HG03342 (cell line): ENCODE data around the gene WNT7B.
"Not testable (repeated sequence)": the region's sequence is repeated elsewhere in the genome, so short reads cannot be mapped to it uniquely, and the experiment has no call there.

Experiments used
- ATAC-seq: cut with Tn5 transposase; IDR thresholded peaks from one replicate; pipeline ENCODE4 v1.9.1; 2021; ENCODE audit warnings: mild to moderate bottlenecking, moderate library complexity; ENCODE audit not compliant: unreplicated experiment

Gene WNT7B

DNA sequence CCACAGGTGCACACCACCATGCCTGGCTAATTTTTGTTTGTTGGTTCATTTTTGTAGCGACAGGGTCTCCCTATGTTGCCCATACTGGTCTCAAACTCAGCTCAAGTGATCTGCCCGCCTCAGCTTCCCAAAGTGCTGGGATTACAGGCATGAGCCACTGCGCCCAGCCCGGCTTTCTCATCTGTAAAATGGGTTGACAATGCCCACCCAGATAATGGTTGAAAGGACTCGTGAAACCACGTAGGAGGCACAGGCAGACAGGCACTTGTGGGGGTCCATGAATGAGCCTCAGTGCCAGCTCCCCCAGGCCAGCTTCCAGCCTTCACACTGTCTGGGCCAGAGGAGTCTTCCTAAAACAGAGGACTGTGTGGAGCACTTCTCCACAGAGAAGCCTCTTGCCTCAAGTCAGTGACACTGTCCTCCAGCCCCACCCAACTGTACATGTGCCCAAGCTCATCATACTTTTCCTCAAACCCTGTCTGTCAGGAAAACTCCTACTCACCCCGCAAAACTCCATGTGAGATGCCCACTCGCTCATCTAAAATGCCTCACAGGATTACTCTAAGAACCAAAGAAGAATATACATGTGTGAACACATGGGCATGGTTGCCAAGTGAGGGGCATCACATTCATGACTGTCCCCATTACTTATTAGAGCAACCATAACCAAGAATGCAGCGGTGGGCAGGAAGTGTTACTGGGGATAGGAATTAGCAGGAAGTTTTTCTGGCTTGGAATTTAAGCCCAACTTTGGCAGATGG lies 32.1 kb upstream of the WNT7B start:
- ATAC-seq: no peak

DNA sequence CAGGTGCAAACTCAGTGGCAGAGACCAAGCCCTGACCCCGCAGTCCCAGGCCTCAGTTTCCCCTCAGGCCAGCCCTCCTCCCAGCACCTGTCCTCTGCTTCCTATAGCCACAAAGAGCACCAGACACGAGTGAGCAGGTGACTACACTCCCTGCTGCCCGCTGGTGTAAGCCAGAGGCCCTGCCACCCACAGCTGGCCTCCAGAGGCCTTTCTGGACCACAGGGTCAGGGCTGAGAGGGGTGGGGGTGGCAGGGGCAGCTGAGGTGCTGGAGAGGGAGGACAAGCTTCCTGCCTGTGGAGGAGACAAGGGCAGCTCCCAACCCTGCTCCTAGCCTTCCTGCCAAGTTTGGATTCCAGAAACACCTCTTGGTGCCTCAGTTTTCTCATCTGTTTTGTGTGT lies 31.3 kb upstream of the WNT7B start:
- no peak for ATAC-seq

DNA sequence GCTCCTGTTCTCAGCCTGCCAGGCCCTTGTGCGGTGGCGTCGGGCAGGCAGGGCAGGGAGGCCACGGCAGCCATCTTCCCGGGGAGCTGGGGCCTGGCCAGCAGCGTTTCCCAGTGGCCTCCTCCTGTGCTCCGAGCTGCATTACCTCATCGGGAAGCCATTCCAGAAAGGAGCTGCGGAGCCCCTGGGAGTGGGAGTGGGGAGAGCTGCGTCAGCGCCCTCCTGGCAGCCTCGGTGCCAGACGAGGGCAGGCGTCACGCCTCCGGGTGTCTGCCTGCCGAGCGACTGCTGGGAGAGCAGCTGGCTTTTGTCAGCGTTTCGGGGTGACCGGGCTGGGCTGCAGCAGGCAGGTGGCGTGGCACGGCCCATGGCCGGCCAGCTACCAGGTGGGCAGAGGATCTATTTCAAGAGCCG lies 30.9 kb upstream of the WNT7B start:
- no peak for ATAC-seq

DNA sequence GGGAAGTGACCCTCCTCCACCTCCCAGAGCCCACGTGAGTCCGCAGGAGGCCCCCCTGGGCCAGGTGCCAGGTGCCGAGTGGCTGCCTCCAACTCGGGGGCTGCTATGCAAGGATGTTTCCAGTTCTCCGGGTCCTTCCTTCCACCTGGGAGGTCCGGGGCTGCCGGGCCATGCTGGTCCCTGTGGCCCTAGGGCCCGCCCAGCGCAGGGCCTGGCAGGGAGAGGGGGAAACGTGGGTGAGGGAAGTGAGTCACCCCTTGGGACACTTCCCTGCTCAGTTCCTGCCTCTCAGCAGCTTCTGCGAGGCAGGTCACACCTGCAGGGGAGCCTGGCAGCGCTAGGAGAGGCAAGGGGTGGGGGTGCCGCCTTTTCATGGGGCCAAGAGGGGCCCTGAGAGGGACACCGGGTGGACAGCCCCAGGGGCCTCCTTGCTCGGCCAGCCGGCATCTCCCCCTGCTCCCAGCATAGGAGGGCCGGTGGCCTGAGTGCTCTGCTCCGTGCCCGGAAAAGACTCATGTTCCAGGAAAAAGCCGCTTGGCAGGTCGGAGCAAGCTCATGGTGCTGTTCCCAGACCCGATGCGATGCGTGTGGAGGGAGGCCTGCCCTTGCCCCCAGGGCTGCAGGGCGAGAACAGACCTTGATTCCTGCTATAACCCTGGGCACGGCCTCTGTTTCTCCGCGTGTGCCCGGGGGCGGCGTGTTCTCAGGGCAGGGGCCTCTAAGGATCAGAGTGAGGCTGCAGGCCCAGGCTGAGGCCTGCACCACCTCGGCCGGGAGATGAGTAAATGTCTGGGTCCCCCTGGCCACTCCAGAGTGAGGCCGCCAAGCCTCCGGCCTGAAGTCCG lies 30.3 kb upstream of the WNT7B start:
- ATAC-seq: no peak

DNA sequence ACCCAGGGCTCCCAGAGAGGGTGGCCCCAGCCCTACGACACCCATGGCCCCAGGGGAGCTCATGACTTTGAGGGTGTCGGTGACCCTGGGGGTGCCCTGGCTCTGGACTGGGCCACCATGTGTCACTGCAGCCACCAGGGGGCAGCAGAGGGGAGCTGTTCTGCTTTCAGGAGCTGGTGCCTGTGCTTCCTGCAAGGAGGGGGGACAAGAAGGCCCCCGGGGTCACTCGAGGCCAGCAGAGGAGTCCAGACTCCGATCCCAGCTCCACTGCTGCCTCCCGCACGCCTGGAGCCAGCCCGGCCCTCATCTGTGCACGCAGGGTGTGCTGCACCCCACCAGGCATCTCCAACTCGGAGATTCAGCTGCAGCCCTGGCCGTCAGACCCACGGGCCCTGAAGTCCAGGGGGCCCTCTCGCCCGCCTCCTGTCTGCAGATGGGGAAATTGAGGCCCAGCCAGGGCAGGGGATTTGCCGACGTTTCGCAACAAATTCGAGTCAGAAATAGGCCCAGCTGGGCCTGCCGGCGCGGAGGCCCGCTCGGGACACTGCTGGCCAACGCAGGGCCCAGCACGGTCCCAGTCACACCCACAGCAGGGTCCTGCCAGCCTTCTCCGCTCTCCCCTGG lies 29.5 kb upstream of the WNT7B start:
- ATAC-seq: no peak

DNA sequence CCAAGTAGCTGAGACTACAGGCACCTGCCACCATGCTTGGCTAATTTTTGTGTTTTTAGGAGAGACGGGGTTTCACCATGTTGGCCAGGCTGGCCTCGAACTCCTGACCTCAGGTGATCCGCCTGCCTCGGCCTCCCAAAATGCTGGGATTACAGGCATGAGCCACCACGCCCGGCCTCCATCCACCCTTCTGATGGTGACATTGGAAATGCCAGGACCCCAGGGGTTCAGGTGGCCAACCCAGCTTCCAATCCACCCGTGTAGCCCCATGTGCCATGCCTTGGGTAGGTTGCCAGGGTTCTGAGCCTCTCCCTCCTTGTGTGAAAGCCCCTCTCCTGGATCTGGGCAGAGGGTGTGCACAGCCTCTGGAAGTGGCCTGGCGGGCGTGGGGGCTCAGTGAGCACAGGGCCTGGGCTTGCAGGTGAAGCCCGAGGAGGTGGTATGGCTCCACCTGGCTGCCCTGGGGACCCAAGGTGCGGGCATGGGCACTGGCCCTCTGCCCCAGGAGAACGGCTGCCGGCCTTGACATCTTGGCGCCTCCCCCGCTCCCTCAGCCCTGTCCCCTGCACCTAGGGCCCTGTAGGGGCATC lies 28.2 kb upstream of the WNT7B start:
- ATAC-seq: not testable (repeated sequence)

DNA sequence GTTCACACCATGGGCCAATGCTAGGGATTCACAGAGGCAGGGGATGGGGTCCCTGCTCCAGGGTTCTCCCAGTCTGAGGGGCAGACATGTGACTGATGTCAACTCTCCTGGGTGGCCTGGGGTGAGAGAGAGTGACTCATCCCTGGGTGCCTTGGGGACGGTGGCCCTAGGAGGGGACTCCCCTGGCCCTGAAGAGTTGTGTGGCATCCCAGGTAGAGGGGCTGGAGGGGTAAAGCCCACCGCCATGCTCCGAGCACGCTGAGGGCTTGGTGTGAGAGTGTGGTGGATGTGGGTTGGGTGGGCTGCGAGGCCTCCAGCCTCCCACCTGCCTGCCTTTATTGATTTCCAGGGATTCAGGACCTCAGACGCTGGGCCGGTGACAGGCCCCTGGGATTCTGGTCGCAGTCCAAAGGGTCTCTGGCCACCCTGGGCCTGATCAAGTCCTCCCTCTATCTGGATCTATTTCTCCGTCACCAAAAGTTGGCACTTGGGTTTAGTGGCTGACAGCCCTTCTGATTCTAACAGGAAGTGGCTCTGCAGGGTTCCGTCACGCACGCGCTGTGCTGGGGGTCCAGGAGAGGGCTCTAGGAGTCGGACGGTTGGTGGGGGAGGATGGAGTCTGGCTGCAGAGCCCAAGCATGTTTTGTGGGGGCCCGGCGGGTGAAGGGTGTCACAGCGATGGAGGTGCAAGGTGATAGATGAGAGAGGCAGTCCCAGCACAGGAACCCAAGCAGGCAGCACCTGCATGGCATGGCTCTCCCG lies 27.3 kb upstream of the WNT7B start:
- ATAC-seq: no peak

DNA sequence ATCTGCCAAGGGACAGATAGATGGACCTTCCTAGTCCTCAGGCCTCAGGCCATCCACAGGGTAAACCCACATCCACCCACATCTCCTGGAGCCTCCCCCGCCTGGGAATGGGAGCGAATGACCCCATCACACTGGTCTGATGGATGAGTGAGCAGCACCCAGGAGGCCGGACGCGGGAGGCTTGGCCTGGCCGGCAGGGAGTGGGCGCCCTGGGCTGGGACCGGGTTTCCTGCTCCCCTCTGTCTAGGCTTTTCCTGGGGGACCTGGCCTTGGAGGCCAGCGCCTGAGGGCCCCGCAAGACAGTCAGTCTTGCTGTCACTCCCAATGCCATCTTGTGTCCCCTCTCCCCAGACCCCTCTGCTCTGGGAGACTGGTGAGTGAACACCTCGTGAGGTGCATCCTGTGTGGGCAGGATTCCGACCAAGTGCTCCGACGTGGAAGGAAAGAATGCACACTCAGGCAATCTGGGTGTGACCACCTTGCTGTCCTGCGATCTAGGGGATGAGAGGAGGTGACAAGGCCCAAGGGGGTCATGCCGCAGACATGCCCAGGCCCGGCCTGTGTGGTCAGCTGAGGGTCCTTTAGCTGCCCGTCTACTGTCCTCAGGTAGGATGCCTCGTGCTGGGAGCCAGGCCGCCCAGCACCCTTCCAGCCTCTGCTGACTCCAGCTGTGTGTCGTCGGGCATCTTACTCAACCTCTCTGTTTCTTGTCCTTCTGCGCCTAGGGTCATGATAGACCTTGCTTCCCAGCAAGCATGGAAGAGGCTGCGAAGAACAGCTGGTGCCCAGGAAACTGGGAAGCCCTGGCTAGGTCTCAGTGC lies 26.5 kb upstream of the WNT7B start:
- no peak for ATAC-seq

DNA sequence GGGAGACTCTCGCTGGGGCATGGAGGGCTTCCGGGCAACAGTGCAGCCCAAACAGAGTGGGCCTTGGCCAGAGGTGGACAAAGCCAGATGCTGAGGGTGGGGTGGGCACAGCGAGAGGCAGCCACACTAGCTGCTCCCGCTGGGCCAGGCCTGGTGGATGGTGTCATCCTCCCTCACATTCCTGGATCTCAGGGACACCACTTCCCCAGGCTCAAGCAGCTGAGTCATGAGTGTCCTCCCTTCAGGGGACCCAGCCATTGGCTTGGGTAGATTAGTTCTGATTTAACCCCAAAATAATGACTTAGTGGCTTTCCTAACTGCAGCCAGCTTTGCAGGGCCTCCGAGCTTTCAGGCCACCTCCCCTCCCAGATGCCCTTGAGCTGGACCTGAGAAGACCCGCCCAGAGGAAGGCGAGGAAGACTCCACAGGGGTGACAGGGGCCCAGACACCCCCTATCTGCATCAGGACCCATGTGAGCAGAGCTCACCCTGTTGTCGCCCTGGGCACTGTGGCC lies 25.9 kb upstream of the WNT7B start:
- no peak for ATAC-seq

DNA sequence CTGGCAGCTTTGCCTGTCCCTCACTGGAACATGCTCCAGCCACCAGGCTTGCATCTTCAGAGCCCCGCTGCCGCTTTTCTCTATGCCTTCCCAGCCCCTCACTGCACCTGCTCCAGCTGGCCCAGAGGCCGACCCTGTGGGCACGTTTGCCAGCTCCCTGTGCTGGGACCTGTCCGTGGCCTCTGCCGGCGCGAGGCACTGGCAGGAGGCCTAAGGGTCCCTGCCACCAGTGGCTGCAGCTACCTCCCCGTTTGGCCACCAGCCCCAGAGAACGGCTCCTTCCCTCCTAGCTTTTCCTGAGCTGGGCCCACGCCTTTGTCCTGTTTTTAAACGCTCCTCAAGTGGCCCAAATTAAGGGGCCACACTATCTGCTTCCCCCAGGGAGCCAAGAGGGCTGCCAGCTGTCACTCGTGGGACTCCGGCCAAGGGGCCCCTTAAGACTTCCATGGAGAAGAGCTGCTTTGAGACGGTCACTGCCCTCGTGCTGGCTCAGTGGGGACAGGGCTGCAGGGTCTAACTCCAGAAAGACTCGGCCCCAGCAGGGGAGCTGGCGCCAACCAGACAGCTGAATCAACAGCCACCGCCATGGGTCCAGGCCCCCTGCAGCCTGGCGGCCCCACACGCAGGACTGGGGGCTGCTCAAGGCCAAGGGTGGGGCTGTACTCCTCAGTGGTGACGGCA lies 24.6 kb upstream of the WNT7B start:
- no peak for ATAC-seq

DNA sequence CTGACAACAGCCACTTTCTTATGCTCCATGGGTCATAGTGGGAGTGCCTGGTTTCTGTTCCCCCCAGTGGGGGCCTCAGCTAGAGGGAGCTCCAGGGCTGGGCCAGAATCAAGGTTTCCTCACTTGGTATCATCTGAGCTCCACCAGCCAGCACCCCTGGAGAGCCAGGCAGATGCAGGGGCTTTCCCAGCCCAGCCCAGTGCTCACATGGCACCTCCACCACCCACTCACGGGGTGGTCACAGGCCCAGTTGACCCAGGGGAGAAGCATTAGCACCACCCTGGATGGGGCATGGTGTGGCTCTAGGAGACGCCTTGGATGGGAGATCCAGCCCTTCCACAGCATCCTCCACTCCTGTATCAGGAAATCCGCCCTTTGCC lies 24.1 kb upstream of the WNT7B start:
- no peak for ATAC-seq

DNA sequence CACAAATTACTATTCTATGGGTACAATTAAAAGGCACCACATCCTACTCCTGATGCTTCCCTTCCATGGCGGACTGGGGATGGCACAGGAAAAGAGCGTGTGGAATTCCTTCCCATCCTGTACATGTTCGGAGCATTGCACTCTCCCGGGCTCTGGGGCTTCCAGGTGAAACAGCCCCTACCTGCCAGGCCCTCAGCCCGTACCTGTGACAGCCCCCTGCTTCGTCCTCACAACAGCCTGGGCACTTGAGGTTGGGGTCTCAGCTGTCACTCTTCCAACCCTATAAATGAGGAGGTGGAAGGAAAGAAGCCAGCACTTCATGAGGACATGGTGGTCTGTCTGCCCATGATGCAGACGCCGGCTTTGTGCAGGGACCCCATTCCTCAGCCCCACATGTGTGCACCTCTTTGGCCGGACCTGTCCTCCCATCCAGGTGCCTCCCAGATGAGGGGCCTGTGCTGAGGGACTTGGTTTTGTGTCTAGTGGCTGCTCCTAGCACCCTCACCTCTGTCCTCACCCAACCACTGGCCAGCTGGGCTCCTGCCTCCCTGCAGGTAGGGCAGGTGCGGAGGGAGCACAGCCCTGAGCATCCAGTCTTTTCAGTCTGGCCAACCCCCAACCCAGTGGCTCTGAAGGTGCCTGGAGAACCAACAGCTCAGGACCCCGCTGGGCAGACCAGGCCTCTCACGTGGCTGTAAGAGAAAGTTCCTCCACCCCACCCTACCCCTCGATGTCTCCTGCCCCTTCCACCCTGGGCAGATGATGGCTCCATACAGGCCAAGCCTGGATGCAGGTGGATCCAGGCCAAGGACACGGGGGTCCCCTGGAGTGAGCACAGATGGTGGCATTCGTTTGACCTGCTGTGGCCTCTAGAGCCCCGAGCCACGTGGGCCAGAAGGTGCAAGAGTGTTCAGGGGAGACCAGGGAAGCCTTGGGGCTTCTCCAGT lies 23.4 kb upstream of the WNT7B start:
- ATAC-seq: no peak

DNA sequence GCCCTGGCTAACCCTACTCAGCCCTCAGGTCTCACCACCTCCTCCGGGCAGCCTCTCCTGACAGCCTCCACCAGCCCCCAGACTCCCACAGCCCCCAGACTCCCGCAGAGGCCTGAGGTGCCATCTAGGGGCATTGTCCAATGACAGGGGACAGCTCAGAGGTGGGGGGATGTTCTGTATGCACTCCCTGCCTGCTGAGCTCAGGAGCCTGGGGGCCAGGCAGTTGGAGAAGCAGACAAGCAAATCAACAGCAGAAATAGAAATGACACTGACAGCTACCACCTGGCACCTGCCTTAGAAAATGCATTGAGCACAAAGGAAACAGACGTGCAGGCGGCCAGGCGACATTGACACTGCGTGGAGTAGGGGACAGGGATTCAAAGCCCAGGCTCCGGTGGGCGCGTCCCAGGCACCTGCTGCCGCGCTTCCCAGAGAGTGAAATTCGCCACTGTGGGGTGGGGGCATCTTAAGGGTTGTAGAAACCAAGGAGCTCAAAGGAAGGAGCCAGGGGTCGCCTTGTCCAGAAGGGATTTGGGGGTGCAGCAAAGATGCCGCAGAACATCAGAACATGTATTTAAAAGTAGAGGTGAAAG lies 22.5 kb upstream of the WNT7B start:
- no peak for ATAC-seq

DNA sequence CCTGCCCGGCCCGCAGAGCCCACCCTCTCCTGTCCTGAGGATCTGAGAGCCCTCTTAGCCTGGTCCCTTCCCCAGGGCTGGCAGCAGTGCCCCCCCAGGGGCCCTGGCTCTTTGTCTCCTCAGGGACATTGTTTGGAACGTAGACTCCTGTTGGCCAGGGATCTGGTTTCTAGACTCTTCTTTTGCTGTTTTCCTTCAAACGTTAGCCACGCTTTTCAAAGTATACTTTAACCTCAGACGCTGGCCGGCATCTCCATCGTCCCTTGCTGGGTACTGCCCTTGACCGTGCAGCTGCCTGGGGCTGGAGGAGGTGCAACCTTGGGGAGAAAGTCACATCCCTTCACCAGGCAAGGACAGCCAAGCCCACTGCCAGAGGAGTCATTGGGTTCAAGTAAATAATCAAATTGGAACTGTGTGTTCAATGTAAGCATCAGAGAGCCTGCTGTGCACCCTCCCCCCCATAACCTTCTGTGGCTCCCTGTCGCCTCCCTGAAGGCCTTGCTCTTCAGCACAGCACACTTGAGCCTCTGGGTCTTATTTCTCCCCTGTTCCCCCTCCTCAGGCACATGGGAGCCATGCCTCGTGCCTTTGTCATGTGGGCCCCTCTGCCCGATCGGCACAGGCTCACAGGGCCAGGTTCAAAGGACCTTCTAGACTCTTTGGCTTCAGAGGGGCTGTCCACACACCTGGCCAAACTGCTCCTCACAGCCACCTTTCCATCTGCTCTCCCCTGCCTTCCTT lies 21.8 kb upstream of the WNT7B start:
- no peak for ATAC-seq

DNA sequence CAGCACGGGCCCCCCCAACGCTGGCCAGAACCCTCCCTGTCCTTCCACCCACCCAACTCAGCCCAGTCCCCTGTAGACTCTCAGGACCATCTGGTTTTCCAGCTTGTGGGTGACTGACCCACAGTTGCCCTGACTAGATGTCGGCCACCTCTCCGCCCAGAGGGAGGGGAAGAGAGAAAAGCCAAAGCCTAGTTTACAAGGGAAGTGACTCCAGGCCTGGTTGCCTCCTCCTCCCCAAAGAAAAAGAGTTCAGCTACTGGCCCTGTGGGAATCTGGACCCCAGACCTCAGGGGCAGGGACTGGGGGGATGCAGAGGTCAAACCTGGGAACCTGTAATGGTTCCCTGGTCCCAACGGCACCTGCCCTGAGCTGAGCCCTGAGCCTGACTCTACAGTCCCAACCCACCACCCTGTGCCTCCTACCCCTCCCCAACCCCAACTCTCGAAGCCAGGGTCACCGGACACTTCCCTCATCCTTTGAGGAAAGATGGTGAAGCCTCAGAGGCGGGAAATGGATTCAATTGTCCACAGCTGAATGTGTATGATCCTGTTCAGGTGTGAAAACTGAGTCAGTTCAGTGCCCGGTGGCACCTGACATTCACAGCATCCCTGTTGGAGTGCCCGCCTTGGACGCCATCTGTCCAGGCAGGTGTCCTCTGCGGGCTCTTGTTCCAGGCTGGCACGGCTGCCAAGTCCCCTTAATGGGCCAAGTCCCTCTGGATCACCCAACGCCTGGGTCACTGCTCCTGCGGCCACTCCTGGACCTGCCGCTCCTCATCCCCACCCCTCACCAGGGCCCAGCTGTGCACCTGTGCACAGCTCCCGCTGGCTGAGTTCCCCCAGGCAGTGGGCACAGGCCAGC lies 21.0 kb upstream of the WNT7B start:
- no peak for ATAC-seq
